Stimulated activated CD4-positive, alpha-beta T cell treated with anti-CD3 and anti-CD28 coated beads, Interleukin-2, amount 100 ng/mL, for 24 hours (primary cell): ENCODE results near the gene RND1.
"Not testable (repeated sequence)": the region's sequence is repeated elsewhere in the genome, so short reads cannot be mapped to it uniquely, and the experiment has no call there.

Experiments used
- DNase-seq, 2 donors: peaks; one replicate each; pipeline ENCODE4 v3.0.0-alpha.2; 2020

RND1 gene

GRCh38 chr12:48865281-48866051, at the start of gene RND1:
RND1 (minus strand) TSS chr12:48865870; CDS start chr12:48865767, 103 bp downstream.
- peak; percentile 80 to 85 for DNase-seq

- no peak for DNase-seq
These were observed 44.5 kb upstream of the RND1 start for GRCh38 chr12:48910196-48910595.

- DNase-seq: not testable (repeated sequence)
These were observed 44.0 kb upstream of the RND1 start for GRCh38 chr12:48909698-48910097.

GRCh38 chr12:48907245-48907644, 41.6 kb upstream of the RND1 start:
- DNase-seq: no peak

GRCh38 chr12:48903982-48904411, 38.3 kb upstream of the RND1 start:
- peak; percentile 85 to 89 for DNase-seq

- no peak for DNase-seq
These were observed 37.8 kb upstream of the RND1 start for GRCh38 chr12:48903363-48903981.

GRCh38 chr12:48901278-48901677, 35.6 kb upstream of the RND1 start:
- no peak for DNase-seq

- no peak for DNase-seq
These were observed 34.0 kb upstream of the RND1 start for GRCh38 chr12:48899651-48900050.

GRCh38 chr12:48894271-48894670, 28.6 kb upstream of the RND1 start:
- no peak for DNase-seq

- DNase-seq: peak; percentile 80 to 85
These were observed 25.2 kb upstream of the RND1 start for GRCh38 chr12:48890657-48891418.

GRCh38 chr12:48889679-48890078, 24.0 kb upstream of the RND1 start:
- no peak for DNase-seq

- no peak for DNase-seq
These were observed 17.9 kb upstream of the RND1 start for GRCh38 chr12:48883305-48884161.

- DNase-seq: no peak
These were observed 17.3 kb upstream of the RND1 start for GRCh38 chr12:48882972-48883304.

GRCh38 chr12:48882315-48882687, 16.6 kb upstream of the RND1 start:
- DNase-seq: no peak

GRCh38 chr12:48881686-48882314, 16.1 kb upstream of the RND1 start:
- DNase-seq: no peak

GRCh38 chr12:48880647-48881046, 15.0 kb upstream of the RND1 start:
- DNase-seq: no peak

- DNase-seq: no peak
These were observed 12.9 kb upstream of the RND1 start for GRCh38 chr12:48878548-48878947.

GRCh38 chr12:48875944-48876515, 10.4 kb upstream of the RND1 start:
- DNase-seq: no peak

- not testable (repeated sequence) for DNase-seq
These were observed 7.9 kb upstream of the RND1 start for GRCh38 chr12:48873534-48873933.

- DNase-seq: no peak
These were observed 7.4 kb upstream of the RND1 start for GRCh38 chr12:48873096-48873495.

GRCh38 chr12:48869191-48869590, 3.5 kb upstream of the RND1 start:
- no peak for DNase-seq

- no peak for DNase-seq
These were observed 2.8 kb upstream of the RND1 start for GRCh38 chr12:48868451-48868850.
